SU-DHL-6 (cell line): ENCODE data around the gene SLC25A43.

Experiments
- CTCF ChIP-seq: fragments of 200-600 bp; sonication (generic); IDR thresholded peaks from one replicate; pipeline ENCODE4 v1.5.1; 2017; ENCODE audit warnings: antibody characterized with exemption, mild to moderate bottlenecking, low read length, moderate library complexity; ENCODE audit not compliant: insufficient read depth, poor library complexity, severe bottlenecking
- EZH2phosphoT487 ChIP-seq: fragments of 200-600 bp; sonication (generic), shearing (Covaris generic); conservative IDR thresholded peaks from 2 replicates; pipeline ENCODE4 v1.6.1; 2018; ENCODE audit warnings: mild to moderate bottlenecking, antibody characterized with exemption, low read length, moderate library complexity, mixed read lengths

- no peak for TF ChIP-seq CTCF
- no peak for TF ChIP-seq EZH2phosphoT487
These were observed 96.9 kb downstream of the SLC25A43 start for GRCh38 chrX:119495734-119496726.
